HG02885 (cell line): ENCODE data around the gene CPEB4.

ENCODE experiments used
- ATAC-seq: cut with Tn5 transposase; IDR thresholded peaks from one replicate; pipeline ENCODE4 v1.9.1; 2021; ENCODE audit warnings: mild to moderate bottlenecking; ENCODE audit not compliant: unreplicated experiment, poor library complexity

Gene CPEB4

DNA sequence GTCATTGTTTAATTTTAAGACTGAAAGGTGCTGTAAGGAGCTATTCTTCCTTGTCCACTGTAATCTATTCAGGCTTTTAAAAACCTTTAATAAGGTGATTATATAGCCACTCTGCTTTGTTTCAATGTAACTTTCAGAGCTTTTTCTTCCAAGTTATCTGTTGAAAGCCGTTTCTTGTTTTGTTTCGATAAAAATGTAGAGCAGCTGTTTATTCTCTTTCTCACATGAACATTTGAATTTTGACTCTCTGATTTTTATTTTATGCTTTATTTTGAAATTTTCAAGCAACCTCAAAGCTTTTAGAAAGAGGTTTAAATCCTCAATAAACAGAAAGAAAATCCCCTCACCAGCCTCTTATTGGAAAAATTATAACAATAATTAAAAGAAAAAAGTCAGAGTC lies 47.2 kb downstream of the CPEB4 start:
- no peak for ATAC-seq

DNA sequence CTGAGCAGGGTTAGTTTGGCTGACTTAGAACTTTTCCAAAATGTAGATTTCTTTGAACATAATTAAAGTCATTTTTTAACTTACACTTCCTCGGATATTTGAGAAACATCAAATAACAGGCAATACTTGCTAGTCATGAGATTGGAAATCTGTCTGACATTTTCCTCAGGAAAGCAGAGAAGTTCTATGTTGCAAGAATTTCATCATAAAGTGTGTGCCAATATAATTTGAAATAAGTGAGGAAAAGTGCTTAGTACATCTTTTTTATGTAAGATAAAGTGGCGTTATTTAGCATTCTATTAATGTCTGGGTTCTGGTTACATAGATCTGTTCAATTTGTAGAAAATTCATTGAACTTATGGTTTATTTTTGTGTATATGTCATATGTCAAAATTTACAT lies 52.1 kb downstream of the CPEB4 start:
- no peak for ATAC-seq

- ATAC-seq: no peak
Measured at GRCh38 chr5:173941102-173941501, 53.0 kb downstream of the CPEB4 start.

- ATAC-seq: no peak
Measured at GRCh38 chr5:173941758-173942401, 53.7 kb downstream of the CPEB4 start.

DNA sequence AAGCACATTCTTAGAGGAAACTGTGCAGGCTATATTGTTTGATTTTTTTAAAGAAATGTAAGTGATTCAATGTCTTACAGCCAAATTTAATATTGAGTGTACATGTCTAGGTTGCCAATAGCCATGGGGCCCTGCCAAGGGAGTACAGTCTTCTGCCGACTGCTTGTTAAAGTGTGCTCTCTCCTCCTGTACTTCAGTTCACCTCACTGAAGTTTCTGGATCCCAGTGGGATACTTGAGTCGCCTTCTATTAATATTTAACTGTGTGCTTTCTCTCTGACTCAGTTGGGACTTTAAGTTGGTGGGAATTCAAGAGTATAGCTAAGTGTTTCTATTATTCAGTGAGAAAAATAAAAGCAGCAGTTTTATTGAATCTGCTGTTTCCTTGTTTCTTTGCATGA lies 56.4 kb downstream of the CPEB4 start:
- no peak for ATAC-seq

GRCh38 chr5:173945160-173945559 lies 57.0 kb downstream of the CPEB4 start:
- ATAC-seq: no peak

- no peak for ATAC-seq
Measured at GRCh38 chr5:173946323-173946722, 58.2 kb downstream of the CPEB4 start.

DNA sequence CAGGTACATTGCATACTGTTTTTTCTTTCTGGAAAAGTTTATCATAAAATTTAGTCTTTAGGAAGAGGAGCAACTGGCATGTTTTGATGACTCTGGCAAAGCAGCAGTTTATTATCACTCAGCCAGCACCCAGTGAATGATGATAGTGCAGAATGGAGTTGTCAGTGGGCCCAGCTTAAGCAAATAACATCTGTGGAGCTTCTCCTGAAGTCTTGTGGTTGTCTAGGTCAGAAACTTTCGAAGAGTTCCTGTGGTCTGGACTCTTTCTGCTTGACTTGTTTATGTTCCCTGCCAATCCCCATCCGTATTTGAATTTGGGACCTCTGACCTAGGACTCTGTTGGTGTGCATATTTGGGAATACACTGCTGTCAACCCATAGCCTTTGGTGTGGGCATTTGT lies 62.7 kb downstream of the CPEB4 start:
- ATAC-seq: no peak

DNA sequence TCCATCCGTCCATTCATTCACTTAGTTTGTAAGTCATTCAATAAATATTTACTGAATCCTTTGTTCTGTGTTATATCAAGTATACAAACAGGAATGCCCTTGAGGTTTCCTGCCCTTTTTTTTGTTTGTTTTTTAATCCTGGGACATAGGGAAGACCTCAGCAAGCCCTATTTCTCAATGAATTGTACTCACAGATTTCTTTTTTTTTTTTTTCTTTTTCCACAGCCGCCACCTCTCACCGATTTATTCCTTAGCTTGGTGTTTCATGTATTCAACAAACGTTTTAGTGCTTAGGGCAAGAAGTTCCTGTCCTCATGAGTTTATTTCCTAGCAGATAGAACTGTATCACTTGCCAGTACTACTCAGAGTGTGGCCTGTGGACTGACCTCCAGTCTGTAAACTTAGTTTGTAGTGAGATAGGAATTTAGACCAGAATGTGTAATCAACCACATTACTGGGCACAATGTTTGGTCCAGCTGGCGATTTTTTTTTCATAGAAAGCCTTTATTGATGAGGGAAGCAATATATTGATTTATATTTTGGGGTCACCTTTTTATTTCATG lies 65.5 kb downstream of the CPEB4 start:
- ATAC-seq: no peak

- no peak for ATAC-seq
Measured at GRCh38 chr5:173954671-173955521, 66.7 kb downstream of the CPEB4 start.

DNA sequence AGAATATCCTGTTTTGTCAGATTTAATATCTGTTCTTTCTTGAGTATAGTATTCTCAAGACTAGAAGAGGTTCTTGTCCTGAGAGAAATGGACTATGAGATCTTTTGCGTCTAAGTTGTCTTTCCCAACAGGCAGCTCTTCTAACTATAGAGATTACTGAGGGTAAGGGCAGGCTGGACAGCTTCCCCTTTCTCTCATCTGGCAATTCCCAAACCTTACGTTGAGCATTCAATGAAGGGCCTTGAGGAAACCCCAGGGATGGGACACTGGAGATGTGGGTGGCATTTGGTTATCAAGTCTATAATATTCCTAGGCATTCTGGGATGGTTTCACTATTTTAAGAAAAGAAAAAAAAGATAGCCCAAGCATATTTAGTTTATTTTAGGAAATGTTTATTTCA lies 72.8 kb downstream of the CPEB4 start:
- no peak for ATAC-seq

- ATAC-seq: no peak
Measured at GRCh38 chr5:173961418-173961817, 73.3 kb downstream of the CPEB4 start.

- ATAC-seq: no peak
Measured at GRCh38 chr5:173962436-173962972, 74.4 kb downstream of the CPEB4 start.

GRCh38 chr5:173963182-173963838 lies 75.2 kb downstream of the CPEB4 start:
- no peak for ATAC-seq

- no peak for ATAC-seq
Measured at GRCh38 chr5:173963867-173964441, 75.8 kb downstream of the CPEB4 start.

- no peak for ATAC-seq
Measured at GRCh38 chr5:173964506-173964905, 76.4 kb downstream of the CPEB4 start.

- no peak for ATAC-seq
Measured at GRCh38 chr5:173967241-173967640, 79.1 kb downstream of the CPEB4 start.

DNA sequence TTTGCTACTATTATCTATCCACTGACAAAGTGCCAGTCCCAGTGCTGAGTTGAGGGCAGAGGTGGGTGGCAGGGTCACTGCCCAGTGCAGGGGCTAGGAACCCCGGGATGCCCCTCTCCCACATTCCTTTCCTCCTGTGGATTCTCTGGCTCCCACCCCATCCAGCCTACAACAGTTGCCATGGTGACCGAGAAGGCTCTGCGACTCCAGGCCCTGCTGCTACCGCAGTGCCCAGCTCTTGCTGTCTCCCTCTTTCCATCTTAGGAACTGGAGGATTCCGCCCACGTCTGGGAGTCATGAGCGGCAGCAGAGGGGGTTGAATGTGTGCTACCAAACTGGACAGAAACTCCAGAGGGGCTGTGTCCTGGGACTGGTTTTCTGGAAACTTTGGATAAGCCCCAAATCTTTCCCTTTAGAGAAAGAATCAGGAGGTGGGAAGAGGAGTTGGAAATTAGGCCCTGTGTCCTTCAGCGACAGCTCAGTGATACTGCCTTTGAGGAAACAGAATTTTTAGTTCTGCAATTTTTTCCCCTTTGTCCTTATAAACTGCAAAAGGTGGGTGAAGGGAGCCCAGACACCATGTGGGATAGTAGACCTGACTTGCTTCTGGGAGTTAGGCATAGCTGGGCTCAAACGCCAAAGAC lies 80.1 kb downstream of the CPEB4 start:
- ATAC-seq: no peak

DNA sequence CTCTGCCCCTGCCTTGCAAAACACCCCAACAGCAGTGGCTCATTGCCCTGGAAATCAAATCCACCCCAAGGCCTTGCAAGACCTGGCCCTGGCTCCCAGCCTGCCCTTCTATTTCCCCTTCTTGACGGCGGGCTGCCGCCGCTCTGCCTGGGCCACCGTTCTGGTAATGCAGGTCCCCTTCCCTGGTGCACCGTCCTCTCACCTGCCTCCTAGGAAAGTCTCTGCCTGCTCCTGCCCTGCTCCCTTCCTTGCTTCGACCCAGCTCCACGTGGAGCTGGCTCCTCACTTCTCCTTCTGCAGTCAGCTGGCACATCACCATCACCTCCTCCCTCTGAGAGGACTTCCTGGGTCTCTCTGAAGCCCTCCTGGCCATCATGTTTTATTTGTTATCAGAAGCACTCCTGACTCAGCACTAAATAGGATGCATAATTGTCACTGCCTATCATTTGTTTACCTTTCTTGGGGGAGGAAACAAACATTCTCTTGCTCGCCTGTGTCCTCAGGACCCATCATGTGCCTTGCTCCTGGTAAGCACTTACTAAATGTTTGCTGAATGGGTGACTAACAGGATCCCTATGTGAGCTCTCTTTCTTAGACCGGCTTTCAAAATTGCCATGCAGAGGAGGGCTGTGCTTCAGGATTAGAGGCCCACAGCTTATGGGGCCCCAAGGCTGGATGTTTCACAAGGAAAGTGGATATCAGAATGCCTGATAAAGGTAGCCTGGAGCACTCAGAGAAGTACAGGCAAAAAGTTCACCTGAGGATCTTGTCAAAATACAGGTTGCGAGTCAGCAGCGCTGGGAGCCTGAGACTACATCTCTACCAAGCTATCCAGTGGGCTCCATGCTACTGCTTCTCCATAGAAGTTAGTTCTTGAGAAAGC lies 81.3 kb downstream of the CPEB4 start:
- ATAC-seq: no peak
